Measurements from ENCODE around the gene SNAP23.

SNAP23 gene

GRCh38 chr15:42495361-42496212, at the start of gene SNAP23:
SNAP23 (plus strand) TSS chr15:42495634; CDS start chr15:42511847, 16,213 bp downstream.
- DNase-seq = peak; percentile 78

- no peak for DNase-seq
These were observed 47.8 kb upstream of the SNAP23 start for GRCh38 chr15:42447599-42447998.

GRCh38 chr15:42448281-42448680, 47.2 kb upstream of the SNAP23 start:
- DNase-seq = no peak

- no peak for DNase-seq
These were observed 45.5 kb upstream of the SNAP23 start for GRCh38 chr15:42449770-42450424.

GRCh38 chr15:42450425-42450790, 45.0 kb upstream of the SNAP23 start:
- DNase-seq = no peak

- no peak for DNase-seq
These were observed 41.6 kb upstream of the SNAP23 start for GRCh38 chr15:42453826-42454225.

GRCh38 chr15:42456531-42456930, 38.9 kb upstream of the SNAP23 start:
- no peak for DNase-seq

GRCh38 chr15:42456971-42457370, 38.5 kb upstream of the SNAP23 start:
- DNase-seq = no peak

- DNase-seq = no peak
These were observed 37.7 kb upstream of the SNAP23 start for GRCh38 chr15:42457445-42458442.

- DNase-seq = no peak
These were observed 34.2 kb upstream of the SNAP23 start for GRCh38 chr15:42461261-42461660.

GRCh38 chr15:42465520-42466259, 29.7 kb upstream of the SNAP23 start:
- no peak for DNase-seq

- DNase-seq = no peak
These were observed 24.4 kb upstream of the SNAP23 start for GRCh38 chr15:42471002-42471401.

GRCh38 chr15:42474827-42475226, 20.6 kb upstream of the SNAP23 start:
- DNase-seq = no peak

GRCh38 chr15:42482701-42483100, 12.7 kb upstream of the SNAP23 start:
- DNase-seq = no peak

- DNase-seq = no peak
These were observed 11.8 kb upstream of the SNAP23 start for GRCh38 chr15:42483677-42484076.

GRCh38 chr15:42490291-42490670, 5.2 kb upstream of the SNAP23 start:
- no peak for DNase-seq

GRCh38 chr15:42490671-42491538, 4.5 kb upstream of the SNAP23 start, which contains the start of gene ZNF106:
ZNF106 (minus strand) TSS chr15:42491141; CDS start chr15:42472289, 18,852 bp downstream.
- peak; percentile 84 for DNase-seq

GRCh38 chr15:42491539-42492225, 3.8 kb upstream of the SNAP23 start:
- no peak for DNase-seq

GRCh38 chr15:42493679-42494078, 1.8 kb upstream of the SNAP23 start:
- no peak for DNase-seq

- no peak for DNase-seq
These were observed 455 bp upstream of the SNAP23 start for GRCh38 chr15:42494998-42495360.

Data from activated T-cell treated with anti-CD3 and anti-CD28 coated beads, Interleukin-2, amount 50 U/mL, for 1 hour (primary cell).